Activated T-cell treated with anti-CD3 and anti-CD28 coated beads, Interleukin-2, amount 50 U/mL, for 24 hours (primary cell): ENCODE measurements around the gene PRKAG2.

Source experiments
- DNase-seq: peaks from one replicate; pipeline ENCODE4 v3.0.0-alpha.2; 2020
- H3K27ac Mint-ChIP-seq: 2 replicates; pipeline ENCODE4 v1.8.0; 2020; ENCODE audit warnings: mild to moderate bottlenecking, mixed read lengths
- H3K27me3 Mint-ChIP-seq: 2 replicates; pipeline ENCODE4 v1.8.0; 2020; ENCODE audit warnings: mixed read lengths
- H3K36me3 Mint-ChIP-seq: 2 replicates; pipeline ENCODE4 v1.8.0; 2020; ENCODE audit warnings: low read depth, mixed read lengths
- H3K4me1 Mint-ChIP-seq: 2 replicates; pipeline ENCODE4 v1.8.0; 2020; ENCODE audit warnings: low read depth, mixed read lengths
- H3K4me3 Mint-ChIP-seq: 2 replicates; pipeline ENCODE4 v1.8.0; 2020; ENCODE audit warnings: mild to moderate bottlenecking, moderate library complexity, mixed read lengths
- H3K9me3 Mint-ChIP-seq: 2 replicates; pipeline ENCODE4 v1.8.0; 2020; ENCODE audit warnings: mixed read lengths

PRKAG2 gene

GRCh38 chr7:151779678-151780077, 97.2 kb downstream of the PRKAG2 start:
- Mint-ChIP-seq H3K4me3 (no peak overlapping the region), H3K27ac (no peak overlapping the region), H3K27me3 (no peaks in the 10 kb centered on the region), H3K4me1 (peaks cover 10% of the 10 kb centered on the region), H3K9me3 (no peaks in the 10 kb centered on the region), H3K36me3 (peaks cover 13% of the 10 kb centered on the region)
- no peak for DNase-seq

- DNase-seq = no peak
- Mint-ChIP-seq H3K4me3 (no peak overlapping the region), H3K27me3 (no peaks in the 10 kb centered on the region), H3K9me3 (no peaks in the 10 kb centered on the region), H3K36me3 (peaks cover 11% of the 10 kb centered on the region), H3K4me1 (peaks cover 10% of the 10 kb centered on the region), H3K27ac (no peak overlapping the region)
Measured at GRCh38 chr7:151779255-151779654, 97.7 kb downstream of the PRKAG2 start.

DNA sequence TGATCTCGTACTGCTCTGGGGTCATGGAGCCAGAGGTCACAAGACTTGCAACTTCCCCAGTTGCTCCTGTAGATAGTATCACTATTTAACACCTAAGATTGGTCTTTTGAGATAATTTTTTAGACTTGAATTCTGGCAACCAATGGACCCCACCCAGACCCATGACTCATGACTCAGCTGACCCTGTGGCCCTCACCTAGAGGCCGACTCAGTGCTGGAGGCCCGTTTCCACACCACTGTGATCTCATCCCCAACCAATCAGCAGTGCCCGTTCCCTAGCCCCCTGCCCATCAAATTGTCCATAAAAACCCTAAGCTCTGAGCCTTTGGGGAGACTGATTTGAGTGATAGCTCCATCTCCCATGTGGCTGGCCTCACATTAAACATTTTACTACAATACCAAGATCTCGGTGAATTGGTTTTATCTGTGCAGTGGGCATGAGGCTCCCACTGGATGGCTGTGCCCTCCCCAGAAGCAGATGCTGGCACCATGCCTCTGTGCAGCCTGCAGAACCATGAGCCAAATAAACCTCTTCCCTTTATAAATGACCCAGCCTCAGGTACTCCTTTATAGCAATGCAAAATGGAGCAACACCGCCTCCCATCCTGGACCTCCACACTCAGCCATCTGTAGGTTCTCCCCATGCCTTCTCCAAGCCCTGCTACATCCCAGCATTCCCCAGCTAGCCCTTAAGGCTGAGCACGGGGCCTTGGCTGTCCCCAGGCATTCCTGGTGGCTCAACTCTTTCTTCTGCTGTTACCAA, 98.8 kb downstream of the PRKAG2 start:
- Mint-ChIP-seq H3K4me3 (no peak overlapping the region), H3K27me3 (no peaks in the 10 kb centered on the region), H3K27ac (no peak overlapping the region), H3K36me3 (peaks cover 11% of the 10 kb centered on the region), H3K9me3 (no peaks in the 10 kb centered on the region), H3K4me1 (peaks cover 7% of the 10 kb centered on the region)
- no peak for DNase-seq

- Mint-ChIP-seq H3K4me1 (peaks cover 3% of the 10 kb centered on the region), H3K9me3 (no peaks in the 10 kb centered on the region), H3K27me3 (no peaks in the 10 kb centered on the region), H3K4me3 (no peak overlapping the region), H3K27ac (no peak overlapping the region), H3K36me3 (peaks cover 11% of the 10 kb centered on the region)
- DNase-seq = no peak
Measured at GRCh38 chr7:151777495-151777880, 99.4 kb downstream of the PRKAG2 start.

GRCh38 chr7:151776876-151777494, 99.9 kb downstream of the PRKAG2 start:
- H3K4me1 Mint-ChIP-seq = peaks cover 2% of the 10 kb centered on the region
- peaks cover 11% of the 10 kb centered on the region for H3K36me3 Mint-ChIP-seq
- H3K27me3 Mint-ChIP-seq = no peaks in the 10 kb centered on the region
- no peaks in the 10 kb centered on the region for H3K9me3 Mint-ChIP-seq
- DNase-seq = no peak
- H3K4me3 Mint-ChIP-seq = no peak overlapping the region
- H3K27ac Mint-ChIP-seq = no peak overlapping the region

GRCh38 chr7:151776446-151776845, 100.5 kb downstream of the PRKAG2 start:
- Mint-ChIP-seq H3K4me1 (peaks cover 5% of the 10 kb centered on the region), H3K36me3 (peaks cover 11% of the 10 kb centered on the region), H3K9me3 (no peaks in the 10 kb centered on the region), H3K27me3 (no peaks in the 10 kb centered on the region), H3K27ac (peak overlapping the region; percentile 9), H3K4me3 (no peak overlapping the region)
- DNase-seq = no peak

- peaks cover 9% of the 10 kb centered on the region for H3K36me3 Mint-ChIP-seq
- H3K4me1 Mint-ChIP-seq = peaks cover 9% of the 10 kb centered on the region
- no peak overlapping the region for H3K4me3 Mint-ChIP-seq
- DNase-seq = no peak
- no peaks in the 10 kb centered on the region for H3K9me3 Mint-ChIP-seq
- peak overlapping the region; percentile 9 for H3K27ac Mint-ChIP-seq
- H3K27me3 Mint-ChIP-seq = no peaks in the 10 kb centered on the region
Measured at GRCh38 chr7:151775547-151776443, 101.1 kb downstream of the PRKAG2 start.

DNA sequence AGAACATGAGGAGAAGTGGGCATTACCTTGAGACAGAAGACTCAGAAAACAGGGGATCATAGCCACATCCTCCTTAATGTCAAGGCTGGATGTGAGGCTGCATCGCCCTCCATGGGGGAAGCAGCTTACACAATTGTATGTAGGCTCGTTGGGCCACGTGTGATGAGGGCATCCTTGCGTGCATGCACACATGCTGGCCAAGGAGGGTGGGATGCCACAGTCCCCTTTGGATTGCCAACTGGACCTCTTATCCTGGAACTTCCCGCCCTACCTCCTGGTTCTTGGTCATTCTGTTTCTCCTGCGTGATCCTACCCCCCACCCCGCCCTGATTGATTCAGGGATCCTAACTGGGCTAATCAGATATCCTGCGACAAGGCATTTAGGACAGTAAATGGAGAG, 102.0 kb downstream of the PRKAG2 start:
- Mint-ChIP-seq H3K27me3 (no peaks in the 10 kb centered on the region), H3K4me3 (no peak overlapping the region), H3K9me3 (no peaks in the 10 kb centered on the region), H3K27ac (peak overlapping the region; percentile 2), H3K36me3 (peaks cover under 1% of the 10 kb centered on the region), H3K4me1 (peaks cover 16% of the 10 kb centered on the region)
- DNase-seq = no peak

DNA sequence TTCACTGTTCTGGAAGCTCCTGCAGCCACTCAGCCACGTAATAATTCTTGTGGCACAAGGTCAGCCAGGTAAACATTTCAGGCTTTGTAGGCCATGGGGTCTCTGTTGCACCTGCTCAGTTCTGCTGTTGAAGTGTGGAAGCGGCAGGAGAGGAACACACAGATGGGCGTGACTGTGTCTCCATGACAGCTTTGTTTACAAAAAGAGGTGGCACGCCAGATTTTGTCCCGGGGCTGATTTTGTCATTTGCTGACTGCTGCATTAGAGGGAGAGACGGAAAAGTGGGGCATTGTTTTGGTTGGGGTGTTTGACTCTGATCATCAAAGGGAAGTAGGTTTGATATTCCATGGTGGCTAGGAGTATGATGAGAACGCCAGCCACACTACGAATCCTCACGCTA, 103.1 kb downstream of the PRKAG2 start:
- no peaks in the 10 kb centered on the region for H3K36me3 Mint-ChIP-seq

DNA sequence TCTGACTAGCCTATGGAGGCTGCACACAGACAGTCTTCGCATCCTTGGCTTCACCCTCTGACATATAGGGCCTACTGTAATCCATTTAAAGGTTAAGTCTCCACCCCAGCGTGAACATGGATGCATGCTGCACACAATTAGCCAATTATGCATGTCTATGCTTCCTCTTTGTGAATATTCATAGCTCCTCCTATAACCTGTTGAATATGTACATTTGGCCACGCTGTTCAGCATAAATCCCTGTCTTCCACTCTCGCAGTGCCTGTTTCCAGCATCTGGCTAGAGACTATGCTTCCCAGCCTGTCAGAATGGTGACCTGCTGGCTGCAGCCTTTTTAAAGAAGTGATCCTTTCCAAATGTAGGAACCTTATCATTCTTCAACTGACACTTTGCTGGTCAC, 106.7 kb downstream of the PRKAG2 start:
- no peaks in the 10 kb centered on the region for H3K27me3 Mint-ChIP-seq
- peak overlapping the region; percentile 91 for H3K27ac Mint-ChIP-seq
- peaks cover 59% of the 10 kb centered on the region for H3K4me1 Mint-ChIP-seq
- DNase-seq = no peak
- H3K36me3 Mint-ChIP-seq = peaks cover 4% of the 10 kb centered on the region
- H3K4me3 Mint-ChIP-seq = peak overlapping the region; percentile 46
- H3K9me3 Mint-ChIP-seq = no peaks in the 10 kb centered on the region

More for the DNA sequence above, 103.1 kb downstream of the PRKAG2 start:
- Mint-ChIP-seq H3K4me1 (peaks cover 27% of the 10 kb centered on the region), H3K9me3 (no peaks in the 10 kb centered on the region), H3K27me3 (no peaks in the 10 kb centered on the region), H3K27ac (no peak overlapping the region), H3K4me3 (no peak overlapping the region)
- no peak for DNase-seq

DNA sequence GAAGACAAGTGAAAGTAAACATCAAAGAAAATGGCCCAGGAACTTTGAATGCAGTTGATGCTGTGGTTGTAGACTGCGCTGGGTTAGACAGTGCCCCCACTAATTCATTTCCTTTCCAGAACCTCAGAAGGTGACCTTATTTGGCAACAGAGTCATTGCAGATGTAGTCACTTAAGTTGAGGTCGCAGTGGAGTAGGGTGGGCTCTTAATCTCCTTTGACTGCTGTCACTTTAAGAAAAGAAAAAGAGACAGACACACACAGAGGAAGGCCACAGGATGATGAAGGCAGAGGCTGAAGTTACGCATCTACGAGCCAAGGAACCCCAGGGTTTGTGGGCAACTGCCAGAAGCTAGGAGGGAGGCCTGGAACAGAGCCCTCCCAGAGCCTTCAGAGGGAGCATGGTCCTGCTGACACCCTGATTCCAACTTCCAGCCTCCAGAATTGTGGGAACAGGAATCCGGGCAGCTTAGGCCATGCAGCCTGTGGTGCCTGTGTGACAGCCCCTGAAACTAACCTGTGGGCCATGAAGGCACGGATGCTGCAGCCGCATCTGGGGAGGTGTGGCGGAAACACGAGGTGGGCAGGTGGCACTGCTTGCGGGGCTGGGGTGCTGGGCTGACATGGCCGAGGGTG, 107.6 kb downstream of the PRKAG2 start:
- DNase-seq = peak; percentile 70
- peak overlapping the region; percentile 91 for H3K27ac Mint-ChIP-seq
- peaks cover 3% of the 10 kb centered on the region for H3K9me3 Mint-ChIP-seq
- peak overlapping the region; percentile 46 for H3K4me3 Mint-ChIP-seq
- H3K4me1 Mint-ChIP-seq = peaks cover 63% of the 10 kb centered on the region
- no peaks in the 10 kb centered on the region for H3K27me3 Mint-ChIP-seq
- peaks cover 6% of the 10 kb centered on the region for H3K36me3 Mint-ChIP-seq

DNA sequence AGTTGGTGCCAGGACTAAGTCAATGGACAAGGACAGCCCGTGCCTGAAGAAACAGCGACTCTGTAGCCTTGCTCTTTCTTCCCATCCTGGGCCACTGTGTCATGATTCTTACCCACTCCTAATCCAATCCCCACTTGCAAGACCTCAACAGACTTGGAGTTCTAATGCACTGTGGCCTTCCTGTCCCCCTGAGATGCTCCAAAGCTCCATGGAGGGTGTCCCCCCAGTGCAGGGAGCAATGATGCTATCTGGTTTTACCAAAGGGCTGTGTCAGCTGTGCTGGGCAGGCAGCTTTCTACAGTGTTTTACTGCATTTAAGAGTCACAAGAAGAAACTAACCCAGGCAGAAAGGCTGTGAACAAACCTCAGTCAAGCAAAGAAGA, 108.1 kb downstream of the PRKAG2 start:
- peak; percentile 54 for DNase-seq
- peaks cover 6% of the 10 kb centered on the region for H3K36me3 Mint-ChIP-seq
- no peaks in the 10 kb centered on the region for H3K27me3 Mint-ChIP-seq
- peaks cover 3% of the 10 kb centered on the region for H3K9me3 Mint-ChIP-seq
- peaks cover 63% of the 10 kb centered on the region for H3K4me1 Mint-ChIP-seq
- H3K27ac Mint-ChIP-seq = peak overlapping the region; percentile 91
- H3K4me3 Mint-ChIP-seq = peak overlapping the region; percentile 46

DNA sequence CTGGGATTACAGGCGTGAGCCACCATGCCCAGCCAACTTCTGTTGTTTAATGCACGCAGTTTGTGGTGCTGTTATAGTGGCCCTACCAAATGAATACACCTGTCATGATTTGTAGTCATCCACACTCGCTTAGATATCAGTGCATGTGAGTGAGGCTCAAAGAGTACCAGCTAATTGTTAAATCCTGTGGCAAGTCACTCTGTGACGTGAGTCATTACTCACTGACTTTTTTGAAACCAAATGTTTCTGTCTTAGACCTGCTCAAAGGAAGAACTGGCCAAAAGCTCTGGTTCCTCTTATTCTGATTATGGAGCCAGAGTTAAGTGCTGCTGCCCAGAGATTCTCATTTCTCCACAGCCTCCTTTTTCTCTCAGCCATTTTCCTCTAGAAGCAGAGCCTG, 109.4 kb downstream of the PRKAG2 start:
- peaks cover 6% of the 10 kb centered on the region for H3K36me3 Mint-ChIP-seq
- H3K4me3 Mint-ChIP-seq = no peak overlapping the region
- DNase-seq = no peak
- peaks cover 3% of the 10 kb centered on the region for H3K9me3 Mint-ChIP-seq
- peak overlapping the region; percentile 91 for H3K27ac Mint-ChIP-seq
- H3K4me1 Mint-ChIP-seq = peaks cover 63% of the 10 kb centered on the region
- no peaks in the 10 kb centered on the region for H3K27me3 Mint-ChIP-seq
